ENCODE measurements around the gene MED12L. TPM values are rescaled to one million over a fixed set of nuclear protein-coding genes. Genes with fewer than 3 reads are reported as not detected.

MED12L gene
- total RNA-seq, 1 experiment from 2014 or later: 14.9 TPM

DNA sequence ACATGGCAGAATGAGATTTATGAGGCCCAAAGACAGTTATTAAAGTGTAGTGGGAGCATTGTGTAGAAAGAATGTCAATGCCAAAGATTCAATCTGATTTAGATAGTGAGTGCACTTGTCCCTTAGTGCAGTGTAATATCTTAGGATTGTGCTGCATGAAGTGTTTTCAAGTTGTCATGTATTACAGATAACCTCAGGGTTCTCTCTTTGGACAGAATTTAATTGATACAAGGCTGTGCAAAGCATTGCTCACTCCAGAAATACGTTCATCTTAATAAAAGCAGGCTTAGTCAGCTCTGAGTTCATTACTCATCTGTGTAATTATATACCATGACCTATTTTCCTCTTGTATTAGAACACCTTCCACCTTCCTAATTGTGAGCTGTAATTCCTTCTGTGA lies 133.6 kb downstream of the MED12L start:
- Mint-ChIP-seq H3K36me3 (ENCODE audit: insufficient read depth in 1 of 3, low read depth in 3 of 3) (peaks cover 24 to 35% (median 28%) of the 10 kb centered on the region in 3 experiments), H3K27me3 (ENCODE audit: low read depth) (no peaks in the 10 kb centered on the region), H3K27ac (no peak overlapping the region), H3K4me3 (no peak overlapping the region), H3K4me1 (peaks cover 5 to 8% of the 10 kb centered on the region in 2 experiments), H3K9me3 (peaks cover 6 to 15% of the 10 kb centered on the region in 2 experiments; a peak in 4 of 5 replicates)
- Histone ChIP-seq H4K8ac (replicated peaks; ENCODE audit: insufficient read length, low read depth, low read length) (no peak overlapping the region), H3K9ac (ENCODE audit: extremely low read depth, insufficient read length, low read length) (no peak overlapping the region), H3T11ph (ENCODE audit: low read length) (no peak overlapping the region), H2BK15ac (ENCODE audit: low read depth, low read length) (no peak overlapping the region), H3K23ac (ENCODE audit: insufficient read length, low read depth, low read length) (no peak overlapping the region), H2AK5ac (ENCODE audit: insufficient read length, low read length) (no peak overlapping the region), H2BK20ac (ENCODE audit: low read depth, low read length, poor library complexity, severe bottlenecking) (no peak overlapping the region), H4K91ac (ENCODE audit: insufficient read length, low read depth, low read length) (no peak overlapping the region), H4K20me1 (ENCODE audit: control insufficient read depth, insufficient read depth, insufficient read length) (no peaks in the 10 kb centered on the region), H3K79me1 (ENCODE audit: insufficient read depth, low read depth, low read length, poor library complexity, severe bottlenecking) (no peaks in the 10 kb centered on the region), H3K27me3 (ENCODE audit: insufficient read depth, low read length) (no peaks in the 10 kb centered on the region), H4K5ac (ENCODE audit: insufficient read length, low read depth, low read length) (no peak overlapping the region), H3K4me1 (ENCODE audit: insufficient read depth, low read length) (peaks cover 4% of the 10 kb centered on the region; the same call in 1 of the 2 replicates), H3K14ac (ENCODE audit: insufficient read depth, low read length) (no peak overlapping the region), H2AFZ (ENCODE audit: low read length) (no peak overlapping the region), H3K23me2 (ENCODE audit: insufficient read length, low read depth, low read length, poor library complexity, severe bottlenecking) (no peaks in the 10 kb centered on the region), H3K27ac (ENCODE audit: insufficient read length, low read depth, low read length) (no peak overlapping the region), H3K18ac (ENCODE audit: insufficient read length, low read depth, low read length) (no peak overlapping the region), H2BK5ac (ENCODE audit: insufficient read length, low read length) (no peak overlapping the region), H2BK12ac (ENCODE audit: insufficient read length, low read depth, low read length) (no peak overlapping the region), H3K56ac (ENCODE audit: insufficient read length, low read depth, low read length) (no peak overlapping the region), H3K4ac (ENCODE audit: low read depth, low read length) (no peak overlapping the region), H3K9me3 (ENCODE audit: control insufficient read depth, low read depth, low read length) (no peaks in the 10 kb centered on the region), H2BK120ac (ENCODE audit: low read depth, low read length, poor library complexity, severe bottlenecking) (no peak overlapping the region), H3K4me2 (ENCODE audit: insufficient read depth, insufficient read length, low read length) (no peak overlapping the region), H3K79me2 (ENCODE audit: insufficient read depth, low read length) (no peaks in the 10 kb centered on the region)
- no peak for DNase-seq
- TF ChIP-seq, protein P1, sequence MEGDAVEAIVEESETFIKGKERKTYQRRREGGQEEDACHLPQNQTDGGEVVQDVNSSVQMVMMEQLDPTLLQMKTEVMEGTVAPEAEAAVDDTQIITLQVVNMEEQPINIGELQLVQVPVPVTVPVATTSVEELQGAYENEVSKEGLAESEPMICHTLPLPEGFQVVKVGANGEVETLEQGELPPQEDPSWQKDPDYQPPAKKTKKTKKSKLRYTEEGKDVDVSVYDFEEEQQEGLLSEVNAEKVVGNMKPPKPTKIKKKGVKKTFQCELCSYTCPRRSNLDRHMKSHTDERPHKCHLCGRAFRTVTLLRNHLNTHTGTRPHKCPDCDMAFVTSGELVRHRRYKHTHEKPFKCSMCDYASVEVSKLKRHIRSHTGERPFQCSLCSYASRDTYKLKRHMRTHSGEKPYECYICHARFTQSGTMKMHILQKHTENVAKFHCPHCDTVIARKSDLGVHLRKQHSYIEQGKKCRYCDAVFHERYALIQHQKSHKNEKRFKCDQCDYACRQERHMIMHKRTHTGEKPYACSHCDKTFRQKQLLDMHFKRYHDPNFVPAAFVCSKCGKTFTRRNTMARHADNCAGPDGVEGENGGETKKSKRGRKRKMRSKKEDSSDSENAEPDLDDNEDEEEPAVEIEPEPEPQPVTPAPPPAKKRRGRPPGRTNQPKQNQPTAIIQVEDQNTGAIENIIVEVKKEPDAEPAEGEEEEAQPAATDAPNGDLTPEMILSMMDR (conservative IDR thresholded peaks at IDR 0.05): no peak
- WGBS (ENCODE audit: extremely low coverage, insufficient read length, low lambda C conversion rate): no CpG with 5 or more reads among the region's 1 CpG

All from H9 (cell line).